Erythroblast (primary cell): ENCODE data around the gene ZNF814.
"Not testable (repeated sequence)": the region's sequence is repeated elsewhere in the genome, so short reads cannot be mapped to it uniquely, and the experiment has no call there.

ENCODE experiments used
- DNase-seq, 2 experiments: peaks; one replicate each; lab custom pipeline; 2025; lab: John Stamatoyannopoulos, UW
- GATA1 ChIP-seq: IDR thresholded peaks from 2 replicates; pipeline ENCODE4 v1.6.1; 2011; ENCODE audit warnings: low read depth, mild to moderate bottlenecking, control low read depth, low read length, moderate library complexity
- POLR2A ChIP-seq: IDR thresholded peaks from 2 replicates; pipeline ENCODE4 v1.6.1; 2011; ENCODE audit warnings: mild to moderate bottlenecking, low read length

ZNF814 gene

DNA sequence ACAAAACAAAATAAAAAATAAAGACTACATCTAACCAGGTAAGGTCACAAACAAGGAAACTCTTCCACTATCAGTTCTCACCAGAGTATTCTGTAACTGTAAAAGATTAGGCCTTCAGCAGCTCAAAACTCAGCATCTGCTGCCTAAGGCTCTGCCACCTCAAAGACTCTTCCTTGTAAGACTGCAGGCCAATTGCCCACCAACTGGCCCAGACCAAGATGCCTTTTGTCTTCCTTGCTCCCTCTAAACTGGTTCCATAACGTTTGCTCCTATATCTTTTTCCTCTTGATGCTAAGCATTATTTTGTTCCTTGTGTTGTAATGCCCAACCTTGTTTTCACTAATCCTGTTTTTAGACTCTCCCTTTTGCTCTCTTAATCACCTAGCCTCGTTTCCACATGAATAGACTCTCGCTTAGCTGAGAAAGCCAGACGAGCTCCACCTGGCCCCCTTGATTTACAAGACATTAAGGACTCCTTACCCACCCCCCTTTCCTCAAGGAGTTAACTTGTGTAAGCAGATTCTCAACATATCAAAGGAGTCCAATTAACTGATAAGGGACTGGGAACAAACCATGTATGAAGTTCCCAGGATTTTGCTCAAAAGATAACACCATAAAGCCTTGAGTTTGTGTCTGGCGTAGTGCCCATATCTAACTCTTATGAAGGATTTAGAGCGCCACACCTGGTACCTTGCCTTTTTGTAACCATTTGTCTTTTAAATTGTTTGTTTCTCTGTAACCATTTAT is 1.5 kb downstream of the ZNF814 start:
- DNase-seq = peak; percentile 30 to 42
- no peak for TF ChIP-seq GATA1
- no peak for TF ChIP-seq POLR2A

DNA sequence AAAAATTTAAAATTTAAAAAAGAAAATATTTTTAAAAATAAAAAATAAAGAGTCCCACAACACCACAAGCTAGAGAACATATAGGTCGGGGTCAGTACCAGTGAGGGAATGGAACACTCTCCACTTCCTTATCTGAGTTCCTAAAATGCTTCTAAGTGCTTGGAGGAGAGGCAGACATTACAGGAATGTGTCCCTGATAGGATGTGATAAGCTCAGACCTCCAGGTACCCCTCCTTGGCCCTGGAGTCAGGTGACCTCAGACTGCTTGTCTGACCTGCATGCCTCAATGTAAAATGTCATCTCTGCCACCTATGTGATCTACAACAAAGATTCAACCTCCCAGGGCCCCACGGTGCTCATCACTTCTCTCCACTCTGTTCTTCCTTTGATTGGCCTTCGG is 2.8 kb downstream of the ZNF814 start:
- DNase-seq = no peak

DNA sequence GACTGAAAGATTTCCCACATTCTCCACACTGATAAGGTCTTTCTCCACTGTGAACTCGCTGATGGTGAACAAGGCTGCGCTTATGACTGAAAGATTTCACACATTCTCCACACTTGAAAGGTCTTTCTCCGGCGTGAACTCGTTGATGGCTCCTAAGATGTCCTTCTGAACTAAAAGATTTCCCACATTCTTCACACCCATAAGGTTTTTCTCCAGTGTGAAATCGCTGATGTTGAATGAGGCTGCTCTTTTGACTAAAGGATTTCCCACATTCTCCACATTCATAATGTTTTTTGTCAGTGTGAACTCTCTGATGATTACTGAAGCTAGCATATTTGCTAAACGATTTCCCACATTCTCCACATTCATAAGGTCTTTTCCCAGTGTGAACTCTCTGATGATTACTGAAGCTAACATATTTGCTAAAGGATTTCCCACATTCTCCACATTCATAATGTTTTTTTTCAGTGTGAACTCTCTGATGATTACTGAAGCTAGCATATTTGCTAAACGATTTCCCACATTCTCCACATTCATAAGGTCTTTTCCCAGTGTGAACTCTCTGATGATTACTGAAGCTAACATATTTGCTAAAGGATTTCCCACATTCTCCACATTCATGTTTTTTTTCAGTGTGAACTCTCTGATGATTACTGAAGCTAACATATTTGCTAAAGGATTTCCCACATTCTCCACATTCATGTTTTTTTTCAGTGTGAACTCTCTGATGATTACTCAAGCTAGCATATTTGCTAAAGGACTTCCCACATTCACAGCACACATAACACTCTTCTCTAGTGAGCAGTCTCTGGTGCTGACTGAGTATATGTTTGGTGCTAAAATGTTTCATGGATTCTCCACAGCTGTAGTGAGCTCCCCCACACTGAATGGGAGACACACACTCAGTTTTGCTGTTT is 14.7 kb downstream of the ZNF814 start:
- DNase-seq = peak; percentile 22 to 45

More for the DNA sequence above, 2.8 kb downstream of the ZNF814 start:
- no peak for TF ChIP-seq POLR2A
- TF ChIP-seq GATA1 = no peak

DNA sequence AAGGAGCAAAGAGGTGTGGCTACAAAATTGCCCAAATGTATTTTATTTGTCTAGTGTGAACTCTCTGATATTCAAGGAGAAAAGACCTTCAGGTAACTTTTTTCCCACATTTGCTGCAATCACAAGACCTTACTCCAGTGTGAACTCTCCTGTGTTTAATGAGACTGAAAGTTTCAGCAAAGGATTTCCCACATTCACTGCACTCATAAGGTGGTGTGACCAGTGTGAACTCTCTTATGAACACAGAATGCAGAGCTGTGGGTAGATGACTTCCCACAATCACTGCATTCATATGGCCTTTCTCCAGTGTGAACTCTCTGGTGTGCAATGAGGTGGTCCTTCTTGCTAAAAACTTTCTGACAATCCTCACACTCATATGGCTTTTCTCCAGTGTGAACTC is 16.4 kb downstream of the ZNF814 start:
- DNase-seq = peak in 1 of 2 experiments; percentile 22
- TF ChIP-seq POLR2A = peak; percentile 7
- TF ChIP-seq GATA1 = no peak

DNA sequence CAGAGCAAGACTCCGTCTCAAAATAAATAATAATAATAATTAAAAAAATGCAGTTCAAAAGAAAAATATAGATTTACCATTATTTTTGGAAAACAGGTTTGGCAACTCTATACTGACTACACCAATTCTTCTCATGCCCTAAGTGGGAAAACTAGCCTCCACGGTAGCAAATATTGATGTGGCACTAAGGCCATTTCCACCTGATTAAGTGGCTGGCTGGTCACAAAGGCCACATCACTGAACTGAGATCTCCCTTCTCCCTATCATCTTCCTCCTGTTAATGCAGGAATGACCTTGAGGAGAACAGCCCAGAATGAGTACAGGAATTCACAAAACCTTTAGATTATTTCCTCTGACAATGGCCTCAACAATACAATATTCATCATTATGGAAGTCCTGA is 18.6 kb downstream of the ZNF814 start:
- DNase-seq = no peak
- TF ChIP-seq POLR2A (no peak), GATA1 (no peak)

- not testable (repeated sequence) for DNase-seq
Measured at GRCh38 chr19:57869655-57870054, 19.2 kb downstream of the ZNF814 start.

- no peak for TF ChIP-seq GATA1
- TF ChIP-seq POLR2A = no peak
- no peak for DNase-seq
Measured at GRCh38 chr19:57867868-57868492, 20.9 kb downstream of the ZNF814 start.

- not testable (repeated sequence) for DNase-seq
Measured at GRCh38 chr19:57862351-57862750, 26.5 kb downstream of the ZNF814 start.

DNA sequence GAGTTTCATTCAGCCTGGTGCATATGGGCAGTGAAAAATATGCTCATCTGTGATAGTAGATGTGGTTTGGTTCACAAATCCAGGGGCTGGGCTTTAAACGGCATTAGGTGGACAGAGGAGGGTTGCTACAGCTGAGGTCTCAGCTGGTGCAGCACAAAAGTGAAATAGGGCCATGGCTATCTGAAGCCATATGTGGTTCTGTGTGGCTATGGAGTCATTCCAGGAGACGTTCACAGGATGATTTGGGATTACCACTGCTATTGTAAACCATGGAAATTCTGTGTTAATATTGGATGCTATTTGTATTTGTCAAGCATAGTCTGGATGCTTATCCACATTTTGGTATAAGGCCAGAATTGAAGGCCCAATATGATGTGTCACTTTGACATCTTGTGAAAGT is 34.7 kb downstream of the ZNF814 start:
- DNase-seq = not testable (repeated sequence)

- not testable (repeated sequence) for DNase-seq
Measured at GRCh38 chr19:57851812-57852603, 36.8 kb downstream of the ZNF814 start.

GRCh38 chr19:57850553-57851017 is 38.3 kb downstream of the ZNF814 start:
- DNase-seq = peak; percentile 52 to 55
- TF ChIP-seq POLR2A (no peak), GATA1 (no peak)

GRCh38 chr19:57849666-57850473 is 39.0 kb downstream of the ZNF814 start, which contains the start of gene ZNF587:
Gene ZNF587 (plus strand): TSS chr19:57849859. CDS start chr19:57850039, 180 bp downstream.
- DNase-seq = peak; percentile 91 to 92
- peak; percentile 78 for TF ChIP-seq POLR2A

GRCh38 chr19:57849162-57849665 is 39.6 kb downstream of the ZNF814 start:
- DNase-seq = not testable (repeated sequence)

DNA sequence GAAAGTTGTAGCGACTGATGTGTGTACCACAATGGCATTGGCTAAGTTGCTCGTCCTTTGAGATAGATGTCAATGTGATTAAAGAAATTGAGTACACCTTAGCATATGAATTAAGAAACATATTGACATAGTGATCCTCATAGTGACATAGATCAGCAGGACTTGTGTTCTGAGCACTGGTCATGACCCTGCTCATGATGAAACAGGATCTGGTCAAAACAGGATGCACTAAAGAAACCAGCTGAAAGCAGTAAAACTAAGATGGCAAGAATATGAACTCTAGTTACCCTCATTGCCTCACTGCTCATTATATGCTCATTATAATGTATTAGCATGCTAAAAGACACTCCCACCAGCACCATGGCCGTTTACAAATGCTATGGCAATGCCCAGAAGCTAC is 41.7 kb downstream of the ZNF814 start:
- not testable (repeated sequence) for DNase-seq
